HepG2 (cell line): ENCODE results near the gene SEC24B. TPM values are rescaled to one million over a fixed set of nuclear protein-coding genes. Genes with fewer than 3 reads are reported as not detected.

ENCODE experiments used
- ATAC-seq: fragments of 200-7000 bp; cut with Tn5 transposase; 3 replicates; pipeline ENCODE4 v1.9.1; 2020; ENCODE audit warnings: mild to moderate bottlenecking, moderate library complexity
- BruUV-seq: library from RNA; stranded (reverse); fragments of 400-500 nt; replicated peaks from 2 replicates; lab custom pipeline; 2021; lab: Mats Ljungman, UMichigan
- CTCF ChIA-PET: fragments of 300-600 bp; formaldehyde crosslinking; extraction: SDS; loops from one replicate; lab custom pipeline; 2021; ENCODE audit warnings: low total read pairs, inconsistent platforms, low intra/inter-chr PET ratio; lab: Yijun Ruan, JAX
- POLR2A ChIA-PET: fragments of 350-600 bp; sonication (Branson Sonifier 250); formaldehyde crosslinking; loops from one replicate; lab custom pipeline; 2020; ENCODE audit warnings: antibody characterized with exemption, inconsistent platforms; lab: Yijun Ruan, JAX
- DNase-seq: peaks from one replicate; pipeline ENCODE4 v3.0.0-alpha.2; 2015; ENCODE audit warnings: low spot score
- FAIRE-seq: peaks from 3 replicates; lab custom pipeline; 2011; peaks lifted over from hg19 to GRCh38; lab: Jason Lieb, UNC
- H2AFZ ChIP-seq: one replicate; pipeline ENCODE4 v1.6.1; 2011; ENCODE audit warnings: low read length, inconsistent platforms
- H3K27ac ChIP-seq: fragments of 300-600 bp; 3 replicates; pipeline ENCODE4 v1.8.0; 2011; ENCODE audit warnings: mixed run types, mild to moderate bottlenecking, mixed read lengths, low read length, inconsistent platforms; ENCODE audit not compliant: insufficient read depth; ENCODE audit errors: extremely low read length
- H3K27me3 ChIP-seq, 2 experiments: fragments of 200-600 bp in 1 of 2; 2 replicates in 1 of 2; 3 replicates in 1 of 2; pipeline versions ENCODE4 v1.6.0 to v1.8.0; 2011; ENCODE audit warnings: low read length in 2 of 2, mild to moderate bottlenecking in 2 of 2, moderate library complexity in 2 of 2, inconsistent platforms in 1 of 2; ENCODE audit not compliant: insufficient read depth in 2 of 2, control insufficient read depth in 1 of 2
- H3K36me3 ChIP-seq, 2 experiments: fragments of 200-600 bp in 1 of 2; replicated peaks in 1 of 2; 2 replicates in 1 of 2; 3 replicates in 1 of 2; pipeline versions ENCODE4 v1.5.1 to v1.8.0; 2011; ENCODE audit warnings: low read length in 2 of 2, inconsistent platforms in 1 of 2; ENCODE audit not compliant: insufficient read depth in 2 of 2, control insufficient read depth in 1 of 2
- H3K4me1 ChIP-seq: 2 replicates; pipeline ENCODE4 v1.5.1; 2012; ENCODE audit warnings: low read length, inconsistent platforms; ENCODE audit not compliant: insufficient read depth
- H3K4me2 ChIP-seq: 2 replicates; pipeline ENCODE4 v1.6.0; 2011; ENCODE audit warnings: low read depth, low read length, inconsistent platforms
- H3K4me3 ChIP-seq, 3 experiments: fragments of 200-600 bp in 1 of 3; sonication (generic), shearing (Covaris generic) in 1 of 3; replicated peaks in 1 of 3; 2 replicates each; pipeline ENCODE4 v1.5.1; 2011 to 2016; ENCODE audit warnings: low read length in 3 of 3, inconsistent platforms in 2 of 3, low read depth in 2 of 3, mild to moderate bottlenecking in 2 of 3, control low read depth in 1 of 3, mixed read lengths in 1 of 3; ENCODE audit not compliant: insufficient read depth in 1 of 3
- H3K79me2 ChIP-seq: one replicate; pipeline ENCODE4 v1.6.1; 2011; ENCODE audit warnings: low read length, inconsistent platforms; ENCODE audit not compliant: insufficient read depth
- H3K9ac ChIP-seq: 2 replicates; pipeline ENCODE4 v1.6.0; 2011; ENCODE audit warnings: mild to moderate bottlenecking, low read depth, low read length, inconsistent platforms; ENCODE audit not compliant: insufficient read depth
- H3K9me3 ChIP-seq: 2 replicates; pipeline ENCODE4 v1.5.1; 2012; ENCODE audit warnings: mild to moderate bottlenecking, low read length
- H4K20me1 ChIP-seq: 2 replicates; pipeline ENCODE4 v1.6.0; 2011; ENCODE audit warnings: inconsistent platforms, mild to moderate bottlenecking, low read length, moderate library complexity; ENCODE audit not compliant: insufficient read depth
- ATF5 ChIP-seq: sonication (generic); formaldehyde crosslinking; IDR thresholded peaks from 2 replicates; pipeline ENCODE4 v1.4.0; 2020; ENCODE audit warnings: mild to moderate bottlenecking, low read depth, missing genetic modification reagents
- BRCA1 ChIP-seq: sonication (generic); formaldehyde crosslinking; IDR thresholded peaks from 2 replicates; pipeline ENCODE4 v1.4.0; 2020; ENCODE audit warnings: missing genetic modification reagents
- KLF16 ChIP-seq, 2 experiments: sonication (generic) in 1 of 2; formaldehyde crosslinking in 1 of 2; IDR thresholded peaks; 2 replicates each; pipeline versions ENCODE4 v1.6.1 to v1.8.0; 2016 to 2023; ENCODE audit warnings: missing genetic modification reagents in 2 of 2, missing compliant biosample characterization in 1 of 2
- MBNL3 ChIP-seq: fragments of 250-450 bp; sonication (Bioruptor Pico); conservative IDR thresholded peaks from 2 replicates; pipeline ENCODE4 v1.8.0; 2022; ENCODE audit warnings: mild to moderate bottlenecking, inconsistent platforms
- UBTF ChIP-seq: sonication (generic); formaldehyde crosslinking; IDR thresholded peaks from 2 replicates; pipeline ENCODE4 v1.4.0; 2020; ENCODE audit warnings: mild to moderate bottlenecking, missing genetic modification reagents
- ZFP36L1 ChIP-seq: sonication (generic); formaldehyde crosslinking; IDR thresholded peaks from 2 replicates; pipeline ENCODE4 v1.8.0; 2022; ENCODE audit warnings: mild to moderate bottlenecking, missing genetic modification reagents, moderate library complexity
- ZNF142 ChIP-seq: sonication (generic); formaldehyde crosslinking; IDR thresholded peaks from 2 replicates; pipeline ENCODE4 v1.4.0; 2020; ENCODE audit warnings: missing genetic modification reagents
- ZNF354B ChIP-seq: sonication (generic); formaldehyde crosslinking; IDR thresholded peaks from 2 replicates; pipeline ENCODE4 v1.8.0; 2022; ENCODE audit warnings: mild to moderate bottlenecking, missing genetic modification reagents
- ZNF503 ChIP-seq: sonication (generic); formaldehyde crosslinking; IDR thresholded peaks from 2 replicates; pipeline ENCODE4 v1.4.0; 2020; ENCODE audit warnings: missing genetic modification reagents
- ZNF549 ChIP-seq: sonication (generic); formaldehyde crosslinking; IDR thresholded peaks from 2 replicates; pipeline ENCODE4 v1.5.0; 2020; ENCODE audit warnings: missing genetic modification reagents
- WGBS: methylation state at CpG from one replicate; pipeline ENCODE4 v1.1.6; 2017; ENCODE audit warnings: low lambda C conversion rate; 5-methylcytosine and 5-hydroxymethylcytosine counted together
- in situ Hi-C: cut with HindIII; loops from 2 replicates; pipeline ENCODE4 v1.10.0; 2017; ENCODE audit warnings: low pct_unique_long_range_greater_than_20kb; ENCODE audit not compliant: extremely low pct_ligation_motif_present
- intact Hi-C: fragments of 100-400 bp; cut with micrococcal nuclease; formaldehyde crosslinking; loops from one replicate; pipeline ENCODE4 v1.10.0; 2022; ENCODE audit not compliant: unreplicated experiment
- polyA plus RNA-seq, 8 experiments: library from polyadenylated mRNA; depleted of rRNA in 3 of 8; stranded (reverse) in 7 of 8; unstranded in 1 of 8; fragments of >200 nt; fragmentation: Illumina TruSeq in 4 of 8; extraction: Trizol in 4 of 8; gene quantifications; 2 replicates each; pipeline versions ENCODE4 v1.2.1 to v1.2.3, GENCODE V29; 2011 to 2016; ENCODE audit warnings: low read depth in 4 of 8, missing spikeins in 1 of 8, mixed read lengths in 1 of 8; ENCODE audit not compliant: insufficient read depth in 1 of 8
- total RNA-seq, 5 experiments: library from RNA; depleted of rRNA; stranded (reverse); fragments of >200 nt; fragmentation: Illumina TruSeq; extraction: Trizol; gene quantifications; 2 replicates each; pipeline ENCODE4 v1.2.3, GENCODE V29; 2016; ENCODE audit warnings: low read depth in 1 of 5

The SEC24B gene
- total and polyA plus RNA-seq, 2 of the 13 experiments (the other 11 are each of a cell fraction or from before 2014, with no cell fraction given) = 14.6 to 39.0 TPM

GRCh38 chr4:109383823-109384222, 49.8 kb upstream of the SEC24B start:
- no TSS peak for BruUV-seq
- no peak for FAIRE-seq
- 0 out of 5 replicates have a peak, but pooled peaks cover 1 to 3% of the 10 kb centered on the region in 2 experiments for H3K27me3 ChIP-seq
- no peak for ATAC-seq
- H4K20me1 ChIP-seq = no peaks in the 10 kb centered on the region
- 4% methylated on average over 4 of the region's 6 CpGs for WGBS
- POLR2A ChIA-PET = no interaction called here
- no peak overlapping the region for H2AFZ ChIP-seq
- no peaks in the 10 kb centered on the region for H3K4me1 ChIP-seq
- H3K36me3 ChIP-seq = no peaks in the 10 kb centered on the region
- H3K4me3 ChIP-seq = no peak overlapping the region
- no peak overlapping the region for H3K4me2 ChIP-seq
- DNase-seq = no peak
- H3K79me2 ChIP-seq = no peaks in the 10 kb centered on the region
- in situ Hi-C loops = no loop called here
- H3K27ac ChIP-seq = no peak overlapping the region
- intact Hi-C loops = no loop called here
- no peak overlapping the region for H3K9ac ChIP-seq
- CTCF ChIA-PET = no interaction called here
- no peaks in the 10 kb centered on the region for H3K9me3 ChIP-seq
- no peak for TF ChIP-seq BRCA1 (CRISPR knock-in tag)
- TF ChIP-seq KLF16 (CRISPR knock-in tag; IDR thresholded peaks at IDR 0.05) = no peak
- no peak for TF ChIP-seq MBNL3 (CRISPR knock-in tag)
- TF ChIP-seq ZNF503 (CRISPR knock-in tag) = no peak
- no peak for TF ChIP-seq ZFP36L1 (CRISPR knock-in tag)
- TF ChIP-seq ATF5 = no peak
- no peak for TF ChIP-seq ZNF142 (CRISPR knock-in tag)
- no peak for TF ChIP-seq ZNF354B (CRISPR knock-in tag)
- no peak for TF ChIP-seq ZNF549 (CRISPR knock-in tag)
- no peak for TF ChIP-seq UBTF
